CD4-positive, alpha-beta T cell treated with Interleukin-4 for 1 hour (primary cell): ENCODE measurements around the gene PPP1R37.
A peak's percentile ranks its signal among the peaks of the same experiment; 100 is the strongest.
"Not testable (repeated sequence)": the region's sequence is repeated elsewhere in the genome, so short reads cannot be mapped to it uniquely, and the experiment has no call there.

Experiments
- DNase-seq, 2 donors: peaks; one replicate each; pipeline ENCODE4 v3.0.0-alpha.2; 2020 to 2022

The PPP1R37 gene

DNA sequence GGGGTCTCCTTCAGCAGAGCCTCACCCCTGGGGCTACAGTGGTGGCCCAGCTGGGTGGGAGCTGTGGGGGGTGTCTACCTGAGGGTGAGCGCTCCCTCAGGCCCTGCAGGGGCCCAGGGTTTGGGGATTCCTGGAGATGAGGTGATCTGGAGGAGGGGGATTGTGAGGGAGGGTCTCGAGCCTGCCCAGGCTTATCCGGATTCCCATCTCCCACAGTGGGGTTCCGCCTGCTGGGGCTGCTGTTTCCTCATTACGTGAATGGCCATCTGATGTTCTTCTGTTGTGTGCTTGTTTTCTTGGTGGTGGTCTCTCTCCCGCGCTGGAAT lies 4.4 kb downstream of the PPP1R37 start:
- no peak for DNase-seq

DNA sequence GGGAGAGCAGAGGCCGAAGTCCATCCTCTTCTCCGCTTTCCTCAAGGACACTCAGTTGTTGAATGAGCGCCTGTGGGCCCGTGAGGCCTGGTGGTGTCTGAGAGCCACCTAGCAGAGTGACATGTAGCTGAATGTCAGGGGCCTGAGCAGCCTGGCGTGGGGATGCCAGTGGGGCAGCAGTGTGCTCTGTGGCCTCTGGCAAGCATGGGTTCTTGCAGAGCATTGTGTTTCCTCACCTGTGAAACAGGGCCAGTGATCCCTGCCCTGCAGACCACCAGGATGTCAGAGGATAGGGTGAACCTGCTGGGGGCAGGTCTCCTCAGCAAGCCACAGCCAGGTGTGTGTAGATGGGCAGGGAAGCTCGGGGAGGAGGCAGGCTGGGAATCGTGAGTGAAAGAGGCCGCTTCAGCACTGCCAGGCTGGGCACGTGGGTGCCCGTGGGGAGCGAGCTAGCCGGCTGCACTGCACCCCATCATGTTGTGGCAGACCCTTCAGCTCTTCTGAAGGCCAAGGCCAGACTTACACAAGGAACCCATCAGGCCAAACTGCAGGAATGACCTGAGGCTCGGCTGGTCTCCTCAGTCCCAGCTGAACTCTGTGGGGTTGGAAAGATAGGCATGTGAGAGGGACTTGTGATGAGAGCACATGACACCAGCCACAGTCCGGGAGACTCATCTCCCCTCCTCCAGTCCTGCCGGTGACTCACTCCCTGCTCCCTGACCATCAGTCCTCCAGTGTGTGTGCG lies 5.0 kb downstream of the PPP1R37 start:
- DNase-seq, result no peak

DNA sequence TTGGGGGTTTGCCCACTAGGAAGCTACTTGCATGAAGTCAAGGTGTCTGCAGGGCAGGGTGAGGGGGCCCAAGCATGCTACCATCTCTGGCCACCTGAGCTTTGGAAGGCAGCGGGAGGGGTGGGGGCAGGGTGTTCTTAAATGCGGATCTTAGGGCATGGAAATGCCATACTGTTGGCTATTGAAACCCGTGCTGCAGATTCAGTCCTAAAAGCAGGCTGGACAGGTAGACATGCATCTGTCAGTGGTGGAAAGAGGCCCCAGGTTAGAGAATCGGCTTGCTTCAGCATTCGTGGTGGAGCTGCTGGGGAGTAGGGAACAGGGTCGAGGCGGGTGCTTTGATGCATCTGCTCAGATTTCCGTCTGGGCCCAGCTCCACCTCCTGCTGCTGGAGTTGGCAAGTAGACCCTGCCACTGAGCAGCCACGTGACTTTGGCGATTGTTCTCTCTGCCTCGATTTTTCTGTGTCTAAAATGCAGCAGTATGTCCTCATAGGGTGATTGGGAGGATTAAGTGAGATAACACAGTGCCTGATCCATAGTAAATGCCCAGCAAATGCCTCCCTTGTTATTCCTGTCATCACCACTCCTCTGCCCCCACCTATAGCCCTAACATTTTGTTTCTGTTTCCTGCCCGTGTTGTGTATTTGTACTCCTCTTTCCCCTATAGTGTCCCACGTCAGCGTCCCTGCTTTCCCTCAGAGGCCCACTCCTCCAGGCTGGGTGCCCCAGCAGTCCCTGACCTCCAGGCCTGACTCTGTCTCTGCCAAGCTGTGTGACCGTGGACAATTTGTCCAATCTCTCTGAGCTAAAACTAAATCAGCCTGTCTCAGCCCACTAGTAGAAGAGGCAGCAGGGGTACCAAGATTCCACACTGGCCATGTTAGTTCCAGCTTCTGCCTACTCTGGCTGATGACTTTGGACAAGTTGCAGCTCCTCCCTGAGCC lies 5.8 kb downstream of the PPP1R37 start:
- DNase-seq, result no peak

DNA sequence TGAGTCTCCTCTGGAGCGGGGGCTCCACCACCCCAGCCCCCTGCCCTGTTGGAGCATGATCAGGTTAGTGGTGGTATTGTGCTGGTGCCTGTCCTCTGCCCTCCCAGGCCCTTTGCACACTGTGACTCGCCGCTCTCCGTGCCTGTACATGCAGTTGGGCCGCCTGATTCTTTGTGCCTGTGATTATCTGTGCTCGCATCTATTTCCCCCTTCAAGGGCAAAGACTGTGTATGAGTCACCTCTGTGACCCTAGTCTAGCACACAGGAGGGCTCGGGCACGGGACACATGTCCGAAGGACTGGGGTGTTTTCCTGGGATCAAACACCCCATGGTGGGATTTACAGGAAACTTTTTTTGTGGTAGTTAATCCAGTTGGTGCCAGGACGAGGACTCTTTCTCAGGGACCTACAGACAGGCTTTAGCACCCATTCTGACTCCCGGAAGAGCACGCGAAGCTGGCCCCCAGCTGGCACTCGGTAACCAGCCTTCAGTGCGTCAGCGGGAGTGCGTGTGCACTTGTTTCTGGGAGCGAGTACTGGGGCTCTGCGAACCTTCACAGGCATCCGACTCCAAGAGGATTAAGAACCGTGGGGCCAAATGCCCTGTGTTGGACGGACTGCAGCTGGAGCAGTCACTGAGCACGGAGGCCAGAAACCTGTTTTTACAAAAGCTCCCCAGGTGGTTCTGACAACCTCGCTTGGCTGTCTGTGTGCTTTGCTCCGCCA lies 6.7 kb downstream of the PPP1R37 start:
- DNase-seq, result no peak

DNA sequence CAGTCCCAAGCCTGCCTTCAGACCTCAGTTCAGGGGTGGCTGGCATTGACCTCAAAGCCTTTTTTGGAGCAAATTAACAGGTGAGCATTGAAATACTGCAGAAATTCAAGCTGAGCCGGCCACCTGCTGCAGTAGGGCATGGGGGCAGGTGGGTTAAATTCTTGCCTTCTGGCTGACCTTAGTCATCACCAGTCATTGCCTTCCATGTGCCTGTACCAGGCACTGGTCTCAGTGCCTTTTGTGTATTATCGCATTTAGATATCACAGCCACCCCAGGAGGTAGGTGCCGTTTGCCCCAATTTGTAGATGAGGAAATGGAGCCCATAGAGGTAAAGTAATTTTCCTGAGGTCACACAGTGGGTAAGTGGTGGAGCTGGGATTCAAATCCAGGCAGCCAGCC lies 7.2 kb downstream of the PPP1R37 start:
- DNase-seq, result no peak

DNA sequence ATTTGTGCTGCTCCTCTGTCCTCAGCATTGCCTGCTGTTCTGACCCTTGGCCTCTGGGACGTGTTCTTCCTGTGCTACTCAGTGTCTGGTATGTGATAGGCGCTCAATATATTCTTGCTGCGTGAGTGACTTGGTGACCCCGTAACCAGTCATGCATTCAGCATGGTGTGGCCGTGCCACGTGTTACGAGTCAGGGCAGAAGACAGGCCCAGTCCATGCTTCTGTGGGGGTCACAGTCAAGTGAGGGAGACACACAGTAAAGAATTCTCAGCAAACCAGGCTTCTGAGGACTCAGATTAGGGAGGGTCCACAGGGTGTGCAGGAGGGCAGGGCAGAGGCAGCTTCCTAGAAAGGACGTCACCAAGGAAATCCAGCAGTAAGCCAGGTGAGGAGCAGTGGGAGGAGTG lies 7.9 kb downstream of the PPP1R37 start:
- DNase-seq, result no peak

DNA sequence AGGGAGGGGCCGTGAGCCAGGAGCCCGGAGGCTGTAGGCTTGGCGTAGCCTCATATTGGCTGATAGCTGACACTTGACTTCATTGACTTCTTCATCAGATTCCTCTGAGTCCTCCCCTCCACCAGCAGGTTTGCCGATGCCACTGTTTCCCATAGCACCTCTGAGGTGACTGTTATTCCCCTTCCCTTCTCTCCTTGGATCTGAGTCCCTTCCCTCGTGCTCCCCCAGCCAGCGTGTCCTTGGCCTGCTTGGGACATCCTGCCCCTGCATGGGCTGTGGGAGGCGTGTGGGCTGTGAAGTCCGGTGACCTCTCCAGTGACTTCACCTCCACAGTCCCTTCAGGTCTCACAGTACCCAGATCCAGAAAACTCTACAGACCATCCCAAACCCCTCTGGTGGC lies 8.8 kb downstream of the PPP1R37 start:
- DNase-seq, result no peak

DNA sequence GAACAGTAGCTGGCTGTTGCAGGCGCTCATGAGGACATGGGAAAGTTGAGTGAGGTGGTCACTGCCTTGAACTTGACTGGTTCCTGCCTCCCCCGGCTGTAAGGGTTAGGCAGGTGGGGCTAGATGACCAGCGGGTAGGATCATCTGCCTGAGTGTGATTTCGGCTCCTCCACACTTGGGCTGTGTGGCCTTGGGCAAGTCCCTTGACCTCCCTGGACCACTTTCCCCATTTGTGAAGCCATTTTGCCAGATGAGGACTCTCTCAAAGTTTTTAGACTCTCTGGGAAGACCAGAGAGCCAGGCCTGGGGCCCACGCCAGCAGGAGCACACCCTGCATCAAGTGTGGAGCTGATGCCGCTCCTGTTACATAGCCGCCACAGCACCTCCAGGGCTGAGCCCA lies 9.5 kb downstream of the PPP1R37 start:
- no peak for DNase-seq

DNA sequence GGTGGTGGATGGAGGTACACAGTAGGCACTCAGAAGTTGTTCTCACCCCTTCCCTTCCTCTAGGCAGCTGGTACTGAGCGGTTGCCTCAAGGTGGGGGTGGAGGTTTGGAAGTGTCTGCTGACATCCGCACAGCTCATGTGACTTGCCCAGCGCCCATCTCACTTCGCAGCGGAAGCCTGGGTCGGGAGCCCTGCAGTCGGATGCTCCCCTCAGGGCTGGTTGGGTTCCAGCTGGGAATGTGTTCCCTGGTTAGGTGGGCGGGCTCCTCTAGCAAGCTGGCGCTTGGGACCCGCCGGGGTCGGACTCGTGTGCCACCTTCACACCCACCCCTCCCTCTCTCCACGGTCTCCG lies 10.2 kb downstream of the PPP1R37 start:
- peak; percentile 44 to 50 for DNase-seq

DNA sequence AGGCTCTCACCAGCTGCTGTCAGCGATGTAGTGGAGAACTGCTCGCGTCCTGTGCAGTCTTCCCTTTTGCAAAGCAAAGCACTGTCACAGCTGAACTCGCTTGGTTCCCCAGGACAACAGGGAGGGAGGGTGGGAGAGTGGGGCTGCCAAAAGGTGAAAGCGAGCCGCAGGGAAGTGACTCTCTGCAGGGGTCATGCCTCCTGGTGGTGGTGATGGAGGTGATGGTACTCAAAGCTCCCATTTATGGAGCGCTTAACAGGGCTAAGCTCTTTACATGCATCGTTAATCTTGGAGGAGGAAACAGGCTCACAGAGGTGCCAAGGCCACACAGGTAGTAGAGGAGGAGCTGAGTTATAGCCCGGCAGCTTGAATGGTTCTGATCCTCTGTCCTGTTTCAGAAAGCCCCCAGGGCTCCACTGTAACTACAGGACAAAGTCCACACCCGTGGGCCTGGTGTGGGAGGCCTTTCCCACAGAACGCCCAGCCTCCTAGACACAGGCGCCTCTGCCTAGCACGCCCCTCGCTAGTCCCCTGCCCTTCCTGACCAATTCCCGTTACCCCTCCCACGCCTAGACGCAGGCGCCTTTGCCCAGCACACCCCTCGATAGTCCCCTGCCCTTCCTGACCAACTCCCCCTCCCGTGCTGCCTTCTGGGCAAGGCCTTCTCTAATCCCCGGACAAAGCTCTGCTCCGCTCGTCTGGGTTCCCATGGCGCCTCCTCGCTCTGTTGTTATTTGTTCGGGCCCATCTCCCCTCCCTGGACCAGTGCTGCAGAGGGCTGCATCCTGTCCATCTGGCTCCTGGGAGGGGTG lies 10.7 kb downstream of the PPP1R37 start:
- DNase-seq, result peak in 1 of 2 donors; percentile 7

DNA sequence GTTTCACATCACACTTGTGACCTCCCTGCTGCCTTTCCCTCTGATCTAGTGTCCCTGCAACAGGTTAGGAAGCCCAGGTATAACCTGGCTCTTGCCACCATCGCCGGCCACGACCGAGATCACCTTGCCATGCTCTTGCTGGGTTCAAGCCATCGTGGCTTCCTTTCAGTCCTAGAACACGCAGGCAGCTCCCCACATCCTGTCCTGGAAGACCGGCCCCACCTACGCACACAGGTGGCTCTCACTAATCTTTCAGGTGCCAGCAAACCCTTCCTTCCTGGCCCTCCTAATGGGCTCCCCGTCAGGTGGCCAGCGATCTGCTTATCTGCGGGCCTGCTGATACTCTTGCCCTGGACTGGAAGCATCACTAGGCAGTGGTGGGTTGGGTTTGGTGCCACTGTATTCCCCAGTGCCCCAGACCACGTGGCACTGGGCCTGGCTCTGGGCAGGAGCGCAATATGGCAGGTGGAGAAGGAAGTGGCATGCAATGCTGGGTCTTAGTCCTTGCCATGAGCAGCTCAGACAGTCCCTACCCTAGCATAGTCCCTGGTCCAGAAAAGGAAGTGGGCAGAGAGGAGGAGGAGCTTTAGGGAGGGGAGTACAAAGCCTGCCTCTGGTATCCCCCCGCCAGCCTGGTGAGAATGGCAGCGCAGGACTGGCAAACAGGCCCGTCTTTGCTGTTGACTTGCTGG lies 11.8 kb downstream of the PPP1R37 start:
- DNase-seq, result no peak

DNA sequence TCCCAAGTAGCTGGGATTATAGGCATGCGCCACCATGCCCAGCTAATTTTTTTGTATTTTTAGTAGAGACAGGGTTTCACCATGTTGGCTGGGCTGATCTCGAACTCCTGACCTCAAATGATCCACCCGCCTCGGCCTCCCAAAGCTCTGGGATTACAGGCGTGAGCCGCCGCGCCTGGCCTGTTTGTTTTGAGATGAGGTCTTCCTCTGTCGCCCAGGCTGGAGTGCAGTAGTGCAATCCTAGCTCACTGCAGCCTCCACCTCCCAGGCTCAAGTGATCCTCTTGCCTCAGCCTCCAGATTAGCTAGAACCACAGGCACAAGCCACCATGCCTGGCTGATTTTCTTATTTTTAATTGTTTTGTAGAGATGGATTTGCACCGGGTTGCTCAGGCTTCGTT lies 13.4 kb downstream of the PPP1R37 start:
- not testable (repeated sequence) for DNase-seq

DNA sequence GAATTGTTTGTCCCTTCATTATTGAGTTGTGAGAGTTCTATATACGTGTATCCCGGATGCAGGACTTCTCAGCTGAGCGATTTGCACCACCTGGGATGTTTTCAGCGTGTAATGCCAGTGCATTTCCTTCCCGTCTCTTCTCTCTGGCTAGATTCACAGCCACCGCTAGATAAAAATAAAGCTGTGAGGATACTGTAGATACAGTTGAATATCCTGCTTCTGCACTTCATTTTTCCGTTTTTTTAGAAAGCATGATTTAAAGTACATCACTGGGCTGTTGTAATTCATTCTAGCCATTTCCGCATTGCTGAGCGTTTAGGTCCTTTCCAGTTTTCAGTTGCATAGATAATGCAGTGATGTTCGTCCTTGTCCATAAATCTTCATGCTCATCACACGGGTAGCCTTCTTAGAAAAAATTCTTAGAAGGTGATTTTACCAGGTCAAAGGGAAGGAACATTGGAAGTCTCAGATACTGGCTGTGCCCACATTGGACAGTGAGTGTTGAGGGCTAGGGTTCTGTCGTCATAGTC lies 14.7 kb downstream of the PPP1R37 start:
- no peak for DNase-seq

DNA sequence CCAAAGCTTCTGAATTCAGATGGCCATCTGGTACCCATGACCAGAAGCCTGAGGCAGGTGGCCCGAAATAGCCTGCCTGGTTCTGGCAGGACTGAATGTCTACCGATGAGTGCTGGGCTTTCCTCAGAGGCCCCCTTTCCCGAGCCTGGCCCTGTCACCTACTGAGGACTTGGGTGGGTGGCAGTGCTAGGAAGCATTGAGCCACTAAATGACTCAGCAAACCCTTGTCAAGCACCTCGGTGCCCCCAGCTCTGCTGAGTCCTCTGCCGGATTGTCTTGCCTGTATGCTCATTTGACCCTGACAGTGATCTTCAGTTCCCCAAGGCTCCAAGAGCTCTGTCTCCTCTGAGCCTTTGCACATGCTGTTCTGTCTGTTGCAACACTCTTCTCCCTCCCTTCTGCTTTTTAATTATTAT lies 17.9 kb downstream of the PPP1R37 start:
- DNase-seq, result no peak

DNA sequence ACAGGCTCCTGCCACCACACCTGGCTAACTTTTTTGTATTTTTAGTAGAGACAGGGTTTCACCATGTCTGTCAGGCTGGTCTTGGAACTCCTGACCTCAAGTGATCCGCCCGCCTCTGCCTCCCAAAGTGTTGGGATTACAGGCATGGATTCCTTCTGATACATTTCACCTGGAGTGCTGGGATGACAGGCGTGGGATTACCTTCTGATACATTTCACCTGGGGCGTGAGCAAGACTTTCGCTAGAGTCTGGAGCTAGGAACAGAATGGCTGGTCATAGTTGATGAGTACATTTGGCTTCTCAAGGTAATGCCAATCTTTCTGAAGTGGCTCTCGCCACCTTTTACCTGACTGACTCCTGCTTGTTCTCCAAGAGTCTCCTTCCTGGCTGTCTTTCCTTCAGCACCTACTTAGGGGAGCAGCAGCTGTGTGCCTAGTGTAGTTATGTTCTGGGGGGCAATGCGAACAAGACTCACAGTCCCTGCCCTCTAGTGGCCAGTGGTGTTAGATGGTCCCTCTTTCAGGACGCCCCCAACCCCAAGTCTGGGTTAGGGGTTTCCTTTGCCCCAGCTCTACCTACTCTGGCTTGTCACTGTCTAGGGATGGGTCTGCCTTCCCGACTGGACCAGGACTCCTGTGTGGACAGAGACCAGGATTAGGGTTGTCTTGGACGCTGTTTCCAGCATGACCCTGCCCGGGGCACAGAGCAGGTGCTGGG lies 19.3 kb downstream of the PPP1R37 start:
- DNase-seq, result no peak

DNA sequence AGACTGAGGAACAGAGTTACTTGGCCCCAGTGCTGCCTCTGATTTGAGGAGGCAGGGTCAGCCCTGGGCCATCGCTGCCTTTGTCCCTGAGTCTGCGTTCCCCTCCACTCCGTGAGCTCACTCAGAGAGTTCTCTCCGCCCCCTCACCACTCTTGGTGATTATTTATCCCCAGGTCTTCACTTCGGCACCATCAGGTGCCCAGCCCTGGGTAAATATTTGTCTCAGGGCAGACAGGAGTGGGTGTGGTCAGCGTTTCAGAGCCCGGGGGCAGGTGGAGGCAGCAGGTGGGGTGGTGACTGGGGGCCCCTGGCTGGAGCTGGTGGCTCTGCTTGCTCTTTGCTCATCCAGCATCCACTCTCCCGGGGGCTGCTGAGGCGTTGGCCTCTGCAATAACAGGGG lies 20.6 kb downstream of the PPP1R37 start:
- DNase-seq, result no peak

DNA sequence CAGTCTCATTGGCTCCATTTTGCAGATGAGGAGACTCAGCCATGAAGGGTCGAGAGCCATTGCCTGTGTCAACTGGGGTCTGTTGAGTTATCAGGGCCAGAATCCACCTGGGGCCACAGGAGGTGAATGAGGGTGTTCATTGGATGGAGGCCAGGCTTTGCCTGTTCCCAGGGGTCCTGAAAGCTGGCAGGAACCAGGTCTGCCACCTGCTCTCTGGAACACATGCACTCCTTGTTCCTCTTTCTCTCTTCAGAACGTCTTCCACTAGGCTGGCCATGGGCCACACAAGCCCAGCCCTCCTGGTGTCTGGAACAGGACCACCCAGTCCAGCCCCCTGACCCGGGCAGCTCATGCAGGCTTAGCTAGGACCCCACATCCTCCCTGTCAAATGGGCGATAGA lies 21.1 kb downstream of the PPP1R37 start:
- no peak for DNase-seq

DNA sequence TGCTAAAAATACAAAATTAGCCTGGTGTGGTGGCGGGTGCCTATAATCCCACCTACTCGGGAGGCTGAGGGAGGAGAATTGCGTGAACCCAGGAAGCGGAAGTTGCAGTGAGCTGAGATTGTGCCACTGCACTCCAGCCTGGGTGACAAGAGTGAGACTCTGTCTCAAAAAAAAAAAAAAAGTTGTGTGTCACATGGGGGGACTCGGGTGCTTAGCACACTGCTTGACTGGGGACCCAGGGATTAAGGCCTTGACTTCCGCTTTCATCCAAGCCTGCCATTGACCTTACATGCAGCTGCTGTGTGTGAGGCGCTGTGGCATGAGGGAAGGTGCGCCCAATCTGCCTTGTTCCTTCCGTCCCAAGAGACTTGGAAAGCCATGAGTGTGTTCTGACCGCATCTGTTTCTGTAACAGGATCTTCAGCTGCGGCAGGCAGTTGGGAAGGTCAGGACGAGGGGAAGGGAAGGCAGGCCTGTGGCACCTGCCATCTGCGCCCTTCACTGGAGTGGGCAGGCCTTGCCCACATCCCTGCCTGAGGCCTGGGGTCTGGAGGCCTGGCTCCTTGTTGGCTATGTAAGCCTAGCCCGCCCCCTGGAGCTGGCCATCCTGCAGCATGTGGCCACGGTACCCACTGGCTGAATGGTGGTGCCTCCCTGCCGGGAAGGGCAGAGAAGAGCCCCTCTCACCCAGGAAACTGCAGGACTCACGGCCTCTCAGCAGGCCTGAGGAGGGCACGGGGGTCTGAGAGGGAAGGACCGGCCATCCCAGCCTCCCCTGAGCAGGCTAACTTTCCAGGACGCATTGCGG lies 23.0 kb downstream of the PPP1R37 start:
- no peak for DNase-seq

DNA sequence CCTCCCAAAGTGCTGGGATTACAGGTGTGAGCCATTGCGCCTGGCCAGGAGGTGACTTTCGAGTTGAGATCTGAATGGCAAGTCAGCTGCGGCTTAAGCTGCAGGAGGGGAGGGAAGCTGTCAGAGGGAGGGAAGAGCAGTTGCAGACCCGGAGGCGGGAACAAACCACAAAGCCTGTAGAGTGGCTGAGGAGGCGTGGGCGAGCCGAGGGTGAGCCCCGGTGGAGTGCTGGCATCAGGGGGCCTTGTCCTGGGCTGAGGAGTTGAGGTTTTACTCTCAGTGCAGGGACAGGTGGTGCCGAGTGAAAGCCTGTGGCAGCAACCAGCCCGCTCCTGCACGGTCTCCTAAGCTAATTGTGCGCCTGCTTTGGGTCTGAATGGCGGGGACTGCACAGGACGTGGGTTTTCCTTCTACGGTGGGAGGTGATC lies 24.2 kb downstream of the PPP1R37 start:
- peak; percentile 22 to 31 for DNase-seq

DNA sequence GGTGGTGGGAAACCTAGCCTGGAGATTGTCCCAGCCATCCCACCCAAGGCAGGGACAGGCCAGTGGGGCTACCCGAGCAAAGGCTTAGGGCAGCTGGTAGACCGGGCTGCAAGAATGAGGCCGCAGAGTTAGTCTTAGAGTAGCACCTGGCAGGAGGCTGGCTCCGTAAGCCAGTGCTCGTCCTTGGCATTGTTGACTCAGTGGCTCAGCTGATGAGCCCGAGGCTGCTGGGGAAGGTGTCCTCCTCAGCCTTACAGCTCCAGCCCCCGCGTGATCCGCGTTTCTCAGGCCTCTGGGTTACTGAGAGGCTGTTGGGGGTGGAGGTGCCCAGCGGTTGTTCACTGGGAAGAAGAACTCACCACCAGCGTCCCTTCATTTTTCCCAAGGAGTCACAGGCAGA lies 24.7 kb downstream of the PPP1R37 start:
- DNase-seq, result no peak
